Right kidney (tissue), 1 donor: ENCODE results near the gene RTF2.
A peak's percentile ranks its signal among the peaks of the same experiment; 100 is the strongest.

ENCODE experiments used
- DNase-seq: peaks from one replicate; pipeline ENCODE4 v3.0.0-alpha.2; 2016

Gene RTF2

DNA sequence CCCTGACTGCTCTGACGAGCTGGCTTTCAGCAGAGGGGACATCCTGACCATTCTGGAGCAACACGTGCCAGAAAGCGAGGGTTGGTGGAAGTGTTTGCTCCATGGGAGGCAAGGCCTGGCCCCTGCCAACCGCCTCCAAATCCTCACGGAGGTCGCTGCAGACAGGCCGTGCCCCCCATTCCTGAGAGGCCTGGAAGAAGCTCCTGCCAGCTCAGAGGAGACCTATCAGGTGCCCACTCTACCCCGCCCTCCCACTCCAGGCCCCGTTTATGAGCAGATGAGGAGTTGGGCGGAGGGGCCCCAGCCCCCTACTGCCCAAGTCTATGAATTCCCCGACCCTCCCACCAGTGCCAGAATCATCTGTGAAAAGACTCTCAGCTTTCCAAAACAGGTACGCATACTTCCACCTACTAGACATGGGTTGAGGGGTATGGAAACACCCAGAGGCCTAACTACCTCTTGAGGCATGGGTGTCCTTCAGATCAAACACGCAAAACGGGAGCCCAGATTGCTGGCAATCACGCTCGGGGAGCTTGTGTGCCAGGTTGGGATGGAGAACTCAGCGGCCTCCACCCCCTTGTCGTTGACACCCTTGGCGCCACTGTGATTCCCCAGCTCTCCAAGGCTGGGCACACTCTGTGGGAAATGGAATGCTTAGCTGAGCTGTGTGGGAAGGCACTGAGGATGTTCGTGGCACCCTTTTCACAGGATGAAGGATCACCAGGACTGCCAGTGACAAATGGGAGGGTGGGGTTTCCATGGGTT, 31.0 kb upstream of the RTF2 start:
- DNase-seq, result no peak

DNA sequence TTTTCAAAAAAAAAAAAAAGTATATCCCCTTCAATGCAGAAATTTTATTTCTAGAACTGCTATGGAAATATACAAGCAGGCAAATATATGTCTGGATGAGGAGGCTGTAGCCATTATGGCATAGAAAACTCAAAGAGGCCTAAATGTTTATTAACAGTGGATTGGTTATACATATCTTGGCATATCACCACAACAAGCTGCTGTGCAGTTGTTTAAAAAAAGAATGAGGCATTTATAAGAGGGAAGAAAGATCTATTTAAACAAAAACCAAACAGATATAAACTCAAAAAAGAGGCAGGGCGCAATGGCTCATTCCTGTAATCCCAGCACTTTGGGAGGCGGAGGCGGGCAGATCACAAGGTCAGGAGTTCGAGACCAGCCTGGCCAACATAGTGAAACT, 30.1 kb upstream of the RTF2 start:
- no peak for DNase-seq

DNA sequence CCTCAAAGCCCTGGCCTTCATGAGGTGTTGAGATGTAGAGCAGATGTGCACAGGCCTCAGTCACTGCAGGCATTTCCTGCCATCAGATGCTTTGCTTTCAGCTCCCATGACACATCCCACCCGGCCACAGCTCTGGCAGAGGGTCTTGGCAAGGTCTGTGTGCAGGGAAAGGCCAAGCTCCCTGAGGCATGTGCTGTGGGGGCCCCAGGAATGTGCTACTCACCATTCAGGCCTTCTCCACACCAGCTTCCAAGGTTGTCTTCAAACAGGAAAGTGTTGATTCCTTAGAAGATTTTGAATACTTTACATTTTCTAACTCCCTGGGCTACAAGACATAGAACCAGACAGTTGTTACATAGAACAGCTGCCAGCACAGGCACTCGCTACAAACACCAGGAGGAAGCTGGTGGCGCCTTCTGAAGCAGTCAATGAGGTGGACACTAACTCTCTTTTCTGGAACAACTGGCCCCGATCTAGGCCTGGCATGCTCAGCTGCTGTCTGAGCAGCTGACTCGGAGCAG, 28.6 kb upstream of the RTF2 start:
- peak; percentile 31 for DNase-seq

- no peak for DNase-seq
These were observed 27.9 kb upstream of the RTF2 start for GRCh38 chr20:56440346-56441007.

- DNase-seq, result no peak
These were observed 25.8 kb upstream of the RTF2 start for GRCh38 chr20:56442389-56443365.

DNA sequence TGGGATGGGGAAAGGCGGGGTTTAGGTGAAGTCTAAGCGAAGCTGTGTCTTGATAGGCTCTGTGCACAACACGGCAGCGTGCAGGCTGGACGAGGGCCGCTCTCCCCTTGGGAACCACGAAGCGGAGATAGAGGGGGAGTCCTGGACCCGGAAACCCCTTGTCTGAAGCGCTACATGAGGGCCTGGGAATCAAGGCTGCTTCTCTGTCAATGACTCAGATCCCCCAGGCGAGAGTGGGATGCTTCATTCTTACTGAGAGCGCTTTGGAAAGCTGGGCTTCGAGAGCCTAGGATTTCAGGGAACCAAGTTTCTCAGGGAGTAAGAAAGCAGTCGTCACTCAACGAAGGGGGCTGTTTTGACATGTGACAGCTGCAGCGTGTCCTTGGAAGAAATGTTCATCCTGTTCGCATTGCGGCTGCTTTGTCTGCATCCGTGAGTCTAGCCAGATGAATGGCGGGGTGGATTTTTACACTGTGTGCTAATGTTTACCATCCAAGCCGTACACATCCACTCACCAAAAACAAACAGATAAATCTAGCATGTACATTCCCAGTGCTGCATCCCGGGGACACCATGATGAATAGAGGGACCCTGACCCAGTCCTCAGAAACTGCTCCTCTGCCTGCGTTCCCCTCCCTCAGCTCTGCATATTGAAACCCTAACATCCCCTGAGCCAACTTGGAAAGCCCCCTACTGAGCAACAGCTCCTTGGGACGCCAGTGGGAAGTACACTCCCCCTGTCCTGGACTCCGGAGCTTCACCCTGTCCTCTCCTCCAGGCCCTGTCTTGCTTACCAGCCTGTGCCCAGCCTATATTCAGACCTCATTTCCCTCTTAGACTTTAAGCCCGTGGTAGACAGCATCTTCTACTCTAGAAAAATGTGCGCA, 24.5 kb upstream of the RTF2 start:
- peak; percentile 36 for DNase-seq

- no peak for DNase-seq
These were observed 23.3 kb upstream of the RTF2 start for GRCh38 chr20:56445130-56445529.

GRCh38 chr20:56445540-56445939, 22.9 kb upstream of the RTF2 start:
- DNase-seq, result no peak

GRCh38 chr20:56447227-56447626, 21.2 kb upstream of the RTF2 start:
- no peak for DNase-seq

GRCh38 chr20:56449459-56449858, 19.0 kb upstream of the RTF2 start:
- DNase-seq, result no peak

DNA sequence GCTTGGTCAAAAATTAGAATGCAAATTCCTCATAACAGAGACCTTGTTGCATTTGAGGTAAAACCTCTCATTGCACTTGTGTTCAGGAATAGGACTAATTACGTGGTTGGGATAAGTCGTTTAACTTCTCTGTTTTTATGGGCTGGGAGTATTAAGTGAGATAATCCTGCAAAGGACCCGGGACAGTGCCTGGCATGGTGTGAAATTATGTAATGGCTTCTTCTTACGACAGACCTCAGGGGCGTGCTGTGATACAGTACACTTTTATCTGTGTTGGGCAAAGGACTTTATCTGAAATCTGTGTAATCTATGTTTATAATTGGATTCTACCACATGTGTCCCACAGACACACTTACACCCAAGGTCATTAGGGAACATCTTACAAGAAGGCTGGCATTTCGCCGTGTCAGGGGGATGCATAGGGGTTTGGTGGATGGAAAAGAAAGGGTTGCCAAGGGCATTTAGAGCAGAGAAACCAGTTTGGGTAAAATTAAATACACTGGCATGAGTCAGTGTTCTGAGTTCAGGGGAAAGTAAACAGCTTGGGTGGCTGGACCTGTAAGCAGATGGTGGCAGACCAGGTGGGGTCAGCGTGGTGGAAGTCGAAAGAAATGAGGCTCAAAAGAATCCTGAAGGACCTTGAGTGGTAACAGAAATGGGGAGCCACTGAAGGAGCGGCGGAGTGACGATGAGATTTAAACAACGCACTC, 17.2 kb upstream of the RTF2 start:
- DNase-seq, result no peak

- DNase-seq, result no peak
These were observed 15.1 kb upstream of the RTF2 start for GRCh38 chr20:56453352-56453751.

DNA sequence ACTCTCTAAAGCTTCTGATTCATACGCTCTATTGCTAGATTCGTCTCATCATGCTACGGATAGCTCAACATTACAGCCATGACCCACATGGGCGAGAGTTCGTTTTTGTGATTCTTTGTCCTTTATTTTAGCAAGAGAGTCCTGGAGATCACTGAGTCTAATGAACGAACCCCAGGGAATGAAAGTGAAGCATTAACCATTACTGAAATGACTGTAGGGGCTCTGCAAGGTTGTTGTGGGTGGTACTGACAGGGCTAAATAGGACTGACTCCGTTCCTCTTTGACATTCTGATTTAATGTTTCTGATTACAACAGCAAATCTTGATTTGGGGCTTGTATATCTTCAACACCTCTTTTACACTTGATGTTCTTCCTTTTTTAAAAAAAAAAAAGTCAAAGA, 13.7 kb upstream of the RTF2 start:
- no peak for DNase-seq

- DNase-seq, result no peak
These were observed 10.1 kb upstream of the RTF2 start for GRCh38 chr20:56458206-56458821.

DNA sequence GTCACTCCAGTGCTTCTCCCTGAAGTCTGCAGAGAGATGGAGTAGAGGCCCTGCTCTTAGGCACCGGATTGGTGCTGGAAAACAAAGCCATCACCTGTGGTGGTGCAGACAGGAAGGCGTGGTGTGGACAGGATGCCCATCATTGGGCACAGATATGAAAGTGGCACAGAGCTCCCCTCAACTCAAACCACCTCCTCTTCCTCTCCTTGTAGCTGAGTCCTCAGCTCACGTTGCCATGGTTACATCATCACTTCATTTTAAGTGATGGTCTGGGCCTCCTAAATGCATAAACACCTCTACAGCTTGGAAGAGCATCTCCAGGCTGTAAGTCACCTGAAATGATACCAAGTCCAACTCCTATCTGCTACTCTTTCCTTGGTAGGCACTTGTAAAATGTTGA, 8.0 kb upstream of the RTF2 start:
- no peak for DNase-seq

GRCh38 chr20:56461576-56461975, 6.9 kb upstream of the RTF2 start:
- no peak for DNase-seq

DNA sequence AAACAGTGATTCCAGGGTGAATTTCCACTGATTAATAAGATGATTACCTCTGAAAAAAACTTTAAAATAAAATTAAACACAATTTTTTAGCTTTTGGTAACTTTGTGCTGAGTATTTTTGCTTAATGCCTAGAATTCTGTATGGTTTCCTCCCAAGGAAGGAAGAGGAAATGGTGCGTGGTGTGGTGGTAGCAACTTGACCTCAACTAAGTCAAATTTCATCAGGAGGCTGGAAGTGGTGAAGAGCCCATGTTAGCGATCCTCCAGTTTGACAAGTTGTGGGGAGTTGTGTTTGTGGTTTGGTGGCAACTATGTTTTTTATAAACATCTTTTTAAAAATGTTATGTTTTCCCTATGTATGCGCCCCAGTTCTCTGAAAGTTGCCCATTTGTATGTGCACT, 5.0 kb upstream of the RTF2 start:
- DNase-seq, result no peak

- DNase-seq, result no peak
These were observed 2.4 kb upstream of the RTF2 start for GRCh38 chr20:56465997-56466396.

- DNase-seq, result no peak
These were observed 485 bp upstream of the RTF2 start for GRCh38 chr20:56467968-56468315.

- DNase-seq, result no peak
These were observed 636 bp downstream of the RTF2 start for GRCh38 chr20:56469077-56469449.

GRCh38 chr20:56483970-56484369, 15.5 kb downstream of the RTF2 start:
- no peak for DNase-seq
